B cell (primary cell): ENCODE data around the gene CRIP3. TPM values are rescaled to one million over a fixed set of nuclear protein-coding genes. Genes with fewer than 3 reads are reported as not detected.

ENCODE experiments used
- ATAC-seq: fragments of 200-7000 bp; cut with Tn5 transposase; one replicate; pipeline ENCODE4 v1.10.0; 2021; ENCODE audit warnings: low read depth, mild to moderate bottlenecking, moderate number of reproducible peaks, moderate library complexity
- CTCF ChIA-PET: fragments of 350-600 bp; sonication (Branson Sonifier 250); formaldehyde crosslinking; loops from one replicate; lab custom pipeline; 2021; ENCODE audit warnings: antibody characterized with exemption, inconsistent platforms; lab: Charles Lee
- POLR2A ChIA-PET: fragments of 350-600 bp; sonication (Branson Sonifier 250); formaldehyde crosslinking; loops from one replicate; lab custom pipeline; 2021; ENCODE audit warnings: antibody characterized with exemption; lab: Charles Lee
- DNase-seq: peaks from one replicate; pipeline ENCODE4 v3.0.0; 2013
- H2AFZ ChIP-seq: 2 replicates; pipeline ENCODE4 v1.6.1; 2012; ENCODE audit warnings: mild to moderate bottlenecking, low read depth, low read length; ENCODE audit not compliant: insufficient read depth, poor library complexity, severe bottlenecking
- H3K27ac ChIP-seq, 2 donors: 1 replicate in 1 of 2; 2 replicates in 1 of 2; pipeline ENCODE4 v1.5.1; 2012 to 2013; ENCODE audit warnings: low read length in 2 of 2, mild to moderate bottlenecking in 2 of 2, moderate library complexity in 1 of 2
- H3K27me3 ChIP-seq, 4 experiments: fragments of 200-600 bp in 1 of 4; sonication (generic) in 1 of 4; replicated peaks in 1 of 4; 1 replicate in 2 of 4; 2 replicates in 2 of 4; pipeline versions ENCODE4 v1.6.1 to v1.7.0; 2013 to 2016; ENCODE audit warnings: low read length in 3 of 4, mild to moderate bottlenecking in 2 of 4, mixed read lengths in 1 of 4, moderate library complexity in 1 of 4; ENCODE audit not compliant: insufficient read depth in 4 of 4, control insufficient read depth in 3 of 4; ENCODE audit errors: control extremely low read depth in 1 of 4
- H3K36me3 ChIP-seq, 2 experiments: replicated peaks in 1 of 2; 1 replicate in 1 of 2; 2 replicates in 1 of 2; pipeline versions ENCODE4 v1.6.1 to v1.7.1; 2013; ENCODE audit warnings: low read length in 1 of 2; ENCODE audit not compliant: insufficient read depth in 2 of 2, control insufficient read depth in 1 of 2; ENCODE audit errors: control extremely low read depth in 1 of 2, extremely low read depth in 1 of 2
- H3K4me1 ChIP-seq, 2 donors: fragments of 200-600 bp in 1 of 2; sonication (generic) in 1 of 2; 1 replicate in 1 of 2; 2 replicates in 1 of 2; pipeline versions ENCODE4 v1.5.1 to v1.6.1; 2013 to 2017; ENCODE audit warnings: low read length in 2 of 2; ENCODE audit not compliant: control insufficient read depth in 2 of 2, insufficient read depth in 2 of 2
- H3K4me2 ChIP-seq: replicated peaks from 2 replicates; pipeline ENCODE3; 2012; ENCODE audit warnings: mild to moderate bottlenecking, low read depth, low read length; ENCODE audit not compliant: poor library complexity, severe bottlenecking
- H3K4me3 ChIP-seq, 5 experiments: fragments of 200-600 bp in 1 of 5; sonication (generic) in 1 of 5; 1 replicate in 3 of 5; 2 replicates in 2 of 5; pipeline versions ENCODE4 v1.5.1 to v1.7.0; 2011 to 2016; ENCODE audit warnings: low read length in 4 of 5, mild to moderate bottlenecking in 4 of 5, low read depth in 2 of 5, control low read depth in 1 of 5, moderate library complexity in 1 of 5; ENCODE audit not compliant: insufficient read depth in 1 of 5; ENCODE audit errors: control extremely low read depth in 1 of 5, extremely low read depth in 1 of 5
- H3K79me2 ChIP-seq: fragments of 200-600 bp; sonication (generic); one replicate; pipeline ENCODE4 v1.6.0; 2016; ENCODE audit warnings: low read length; ENCODE audit not compliant: control insufficient read depth, insufficient read depth
- H3K9ac ChIP-seq: fragments of 200-600 bp; sonication (generic); 2 replicates; pipeline ENCODE4 v1.6.1; 2017; ENCODE audit warnings: mild to moderate bottlenecking, low read length, moderate library complexity
- H3K9me3 ChIP-seq, 3 donors: one replicate each; pipeline versions ENCODE4 v1.6.1 to v1.7.1; 2013; ENCODE audit warnings: low read length in 2 of 3; ENCODE audit not compliant: control insufficient read depth in 2 of 3, insufficient read depth in 1 of 3; ENCODE audit errors: control extremely low read depth in 1 of 3
- H4K20me1 ChIP-seq: 2 replicates; pipeline ENCODE4 v1.6.0; 2012; ENCODE audit warnings: mild to moderate bottlenecking, low read length; ENCODE audit not compliant: insufficient read depth, control insufficient read depth, poor library complexity, severe bottlenecking
- H3K27ac Mint-ChIP-seq: one replicate; pipeline ENCODE4 v1.8.0; 2021; ENCODE audit warnings: mixed read lengths
- H3K27me3 Mint-ChIP-seq: one replicate; pipeline ENCODE4 v1.8.0; 2021; ENCODE audit warnings: mixed read lengths
- H3K4me1 Mint-ChIP-seq: one replicate; pipeline ENCODE4 v1.8.0; 2021; ENCODE audit warnings: mixed read lengths
- H3K4me3 Mint-ChIP-seq: one replicate; pipeline ENCODE4 v1.8.0; 2021; ENCODE audit warnings: mixed read lengths
- H3K9me3 Mint-ChIP-seq: one replicate; pipeline ENCODE4 v1.8.0; 2022; ENCODE audit warnings: mixed read lengths; ENCODE audit not compliant: insufficient read depth
- CTCF ChIP-seq: fragments of 200-600 bp; IDR thresholded peaks from one replicate; pipeline ENCODE4 v1.8.0; 2022; ENCODE audit warnings: antibody characterized with exemption, mild to moderate bottlenecking
- EZH2 ChIP-seq: IDR thresholded peaks from 2 replicates; pipeline ENCODE4 v1.6.1; 2012; ENCODE audit warnings: borderline replicate concordance, low read depth, mild to moderate bottlenecking, moderate library complexity, low read length; ENCODE audit not compliant: insufficient read depth, poor library complexity, severe bottlenecking
- WGBS: methylation state at CpG from one replicate; pipeline ENCODE4 v1.1.5; 2013; ENCODE audit warnings: missing lambda C conversion rate; ENCODE audit not compliant: insufficient coverage; 5-methylcytosine and 5-hydroxymethylcytosine counted together
- intact Hi-C: fragments of 100-400 bp; cut with micrococcal nuclease; formaldehyde crosslinking; loops from one replicate; pipeline ENCODE4 v1.10.0; 2022
- polyA plus RNA-seq: library from polyadenylated mRNA; depleted of rRNA; stranded (reverse); fragments of >200 nt; gene quantifications from 2 replicates; pipeline ENCODE4 v1.2.3, GENCODE V29; 2012
- total RNA-seq, 2 donors: library from RNA; stranded (reverse); fragments of 120-200 nt in 1 of 2; gene quantifications; 1 replicate in 1 of 2; 2 replicates in 1 of 2; pipeline versions ENCODE4 v1.2.3 to v1.2.4, GENCODE V29; 2013 to 2022

The CRIP3 gene
- total and polyA plus RNA-seq, 2 donors (not counting 1 experiment from before 2014, with no cell fraction given): 25.8 to 64.6 TPM

GRCh38 chr6:43306086-43306485 is 2.5 kb downstream of the CRIP3 start:
- 100% methylated on average over 2 of the region's 7 CpGs for WGBS
- no peak for TF ChIP-seq EZH2
- no peak for TF ChIP-seq CTCF

GRCh38 chr6:43304882-43305281 is 3.7 kb downstream of the CRIP3 start:
- ChIA-PET CTCF (interaction anchor here (1.1 kb wide), 1 partner anchor 71 kb away, joined by 3 read pairs; no protein-coding TSS in a partner anchor), POLR2A (no interaction called here)
- intact Hi-C loops: no loop called here
- no peak for TF ChIP-seq EZH2
- no peak for TF ChIP-seq CTCF
- Mint-ChIP-seq H3K4me3 (no peak overlapping the region), H3K27me3 (no peaks in the 10 kb centered on the region), H3K27ac (no peak overlapping the region), H3K4me1 (peaks cover 20% of the 10 kb centered on the region), H3K9me3 (no peaks in the 10 kb centered on the region)
- H3K36me3 ChIP-seq: peaks cover 0 to 2% of the 10 kb centered on the region in 2 experiments
- H3K9me3 ChIP-seq: no peaks in the 10 kb centered on the region
- H3K4me2 ChIP-seq: no peak overlapping the region
- peaks cover 8% of the 10 kb centered on the region for H4K20me1 ChIP-seq
- no peak overlapping the region for H3K9ac ChIP-seq
- no peak overlapping the region for H2AFZ ChIP-seq
- 100% methylated on average over 2 of the region's 2 CpGs for WGBS
- ATAC-seq (no peak), DNase-seq (no peak)
- H3K79me2 ChIP-seq: peaks cover 9% of the 10 kb centered on the region
- peaks cover 15 to 20% of the 10 kb centered on the region in 2 donors for H3K4me1 ChIP-seq
- no peak overlapping the region for H3K4me3 ChIP-seq
- H3K27me3 ChIP-seq: no peaks in the 10 kb centered on the region
- no peak overlapping the region for H3K27ac ChIP-seq

More at GRCh38 chr6:43306086-43306485, 2.5 kb downstream of the CRIP3 start:
- no peak overlapping the region for H3K27ac Mint-ChIP-seq
- peaks cover 0 to 2% of the 10 kb centered on the region in 2 experiments for H3K36me3 ChIP-seq
- no peak overlapping the region for H3K9ac ChIP-seq
- H3K4me1 ChIP-seq: peaks cover 20 to 24% of the 10 kb centered on the region in 2 donors
- intact Hi-C loops: no loop called here
- no peaks in the 10 kb centered on the region for H3K9me3 ChIP-seq
- no peak for ATAC-seq
- H3K4me3 Mint-ChIP-seq: no peak overlapping the region
- H3K27me3 ChIP-seq: no peaks in the 10 kb centered on the region
- H3K27me3 Mint-ChIP-seq: no peaks in the 10 kb centered on the region
- ChIA-PET POLR2A (interaction anchor here (0.8 kb wide), 1 partner anchor 9 kb away, joined by 3 read pairs; no protein-coding TSS in a partner anchor), CTCF (interaction anchor here (0.6 to 4.5 kb wide), 5 partner anchors 16 to 77 kb away, joined by 3 to 48 read pairs (median 37); no protein-coding TSS in a partner anchor)
- no peak for DNase-seq
- H3K79me2 ChIP-seq: peaks cover 9% of the 10 kb centered on the region
- peaks cover 8% of the 10 kb centered on the region for H4K20me1 ChIP-seq
- H3K4me1 Mint-ChIP-seq: peaks cover 28% of the 10 kb centered on the region
- no peak overlapping the region for H3K27ac ChIP-seq
- no peak overlapping the region for H3K4me2 ChIP-seq
- H2AFZ ChIP-seq: no peak overlapping the region
- H3K4me3 ChIP-seq: no peak overlapping the region
- H3K9me3 Mint-ChIP-seq: no peaks in the 10 kb centered on the region
